Endothelial cell of umbilical vein (primary cell): ENCODE data around the gene IER3. TPM values are rescaled to one million over a fixed set of nuclear protein-coding genes. Genes with fewer than 3 reads are reported as not detected.

Source experiments
- BruUV-seq: library from RNA; stranded (reverse); fragments of 400-500 nt; replicated peaks from 2 replicates; lab custom pipeline; 2021; lab: Mats Ljungman, UMichigan
- CTCF ChIA-PET: fragments of 300-600, 350-600 bp; sonication (Branson Sonifier 250); formaldehyde crosslinking; loops from one replicate; lab custom pipeline; 2021; ENCODE audit warnings: antibody characterized with exemption, inconsistent platforms; lab: Charles Lee
- POLR2A ChIA-PET: fragments of 300-600, 350-600 bp; sonication (Branson Sonifier 250); formaldehyde crosslinking; loops from one replicate; lab custom pipeline; 2021; ENCODE audit warnings: antibody characterized with exemption, inconsistent platforms; lab: Charles Lee
- DNase-seq: peaks from one replicate; pipeline ENCODE4 v3.0.0-alpha.2; 2011; ENCODE audit warnings: low read depth, low spot score
- FAIRE-seq: peaks from 2 replicates; lab custom pipeline; 2011; peaks lifted over from hg19 to GRCh38; lab: Jason Lieb, UNC
- H2AFZ ChIP-seq: 2 replicates; pipeline ENCODE4 v1.6.0; 2012; ENCODE audit warnings: low read depth, low read length, control low read depth, inconsistent platforms
- H3K27ac ChIP-seq: 2 replicates; pipeline ENCODE4 v1.5.1; 2011; ENCODE audit warnings: low read depth, mild to moderate bottlenecking, control low read depth, low read length, moderate library complexity; ENCODE audit not compliant: insufficient read depth
- H3K27me3 ChIP-seq, 2 experiments: 2 replicates each; pipeline versions ENCODE4 v1.6.0 to v1.6.1; 2011; ENCODE audit warnings: low read length in 2 of 2, mixed read lengths in 1 of 2; ENCODE audit not compliant: control insufficient read depth in 2 of 2, insufficient read depth in 2 of 2
- H3K36me3 ChIP-seq, 2 experiments: 2 replicates in 1 of 2; 3 replicates in 1 of 2; pipeline ENCODE4 v1.5.1; 2011; ENCODE audit warnings: low read length in 2 of 2, mild to moderate bottlenecking in 1 of 2, moderate library complexity in 1 of 2; ENCODE audit not compliant: control insufficient read depth in 2 of 2, insufficient read depth in 2 of 2; ENCODE audit errors: extremely low read depth in 1 of 2
- H3K4me1 ChIP-seq: 3 replicates; pipeline ENCODE4 v1.5.1; 2011; ENCODE audit warnings: mild to moderate bottlenecking, low read length; ENCODE audit not compliant: control insufficient read depth, insufficient read depth; ENCODE audit errors: extremely low read depth
- H3K4me2 ChIP-seq: 2 replicates; pipeline ENCODE4 v1.6.1; 2011; ENCODE audit warnings: low read length, control low read depth, mixed read lengths; ENCODE audit not compliant: insufficient read depth
- H3K4me3 ChIP-seq, 3 experiments: fragments of 200-600 bp in 1 of 3; sonication (generic), shearing (Covaris generic) in 1 of 3; replicated peaks in 1 of 3; 2 replicates each; pipeline ENCODE4 v1.5.1; 2011 to 2016; ENCODE audit warnings: control low read depth in 3 of 3, low read length in 3 of 3, mild to moderate bottlenecking in 2 of 3, inconsistent platforms in 1 of 3, low read depth in 1 of 3, moderate library complexity in 1 of 3; ENCODE audit not compliant: insufficient read depth in 1 of 3
- H3K79me2 ChIP-seq: 2 replicates; pipeline ENCODE4 v1.6.0; 2012; ENCODE audit warnings: low read length, inconsistent platforms; ENCODE audit not compliant: control insufficient read depth, insufficient read depth
- H3K9ac ChIP-seq: replicated peaks from 2 replicates; pipeline ENCODE3; 2011; ENCODE audit warnings: low read length, control low read depth; ENCODE audit not compliant: insufficient read depth; ENCODE audit errors: extremely low read depth
- H3K9me1 ChIP-seq: replicated peaks from 3 replicates; pipeline ENCODE4 v1.6.0; 2011; ENCODE audit warnings: mild to moderate bottlenecking, low read length; ENCODE audit not compliant: control insufficient read depth, insufficient read depth; ENCODE audit errors: extremely low read depth
- H3K9me3 ChIP-seq: replicated peaks from 2 replicates; pipeline ENCODE4 v1.5.1; 2012; ENCODE audit warnings: low read length, inconsistent platforms; ENCODE audit not compliant: control insufficient read depth, insufficient read depth
- H4K20me1 ChIP-seq: replicated peaks from 2 replicates; pipeline ENCODE3; 2011; ENCODE audit warnings: mild to moderate bottlenecking, low read length; ENCODE audit not compliant: control insufficient read depth, insufficient read depth; ENCODE audit errors: extremely low read depth
- EZH2 ChIP-seq: IDR thresholded peaks from 2 replicates; pipeline ENCODE4 v1.6.1; 2012; ENCODE audit warnings: borderline replicate concordance, low read depth, mild to moderate bottlenecking, moderate library complexity, low read length, inconsistent platforms; ENCODE audit not compliant: severe bottlenecking
- FOS ChIP-seq: IDR thresholded peaks from 2 replicates; pipeline ENCODE4 v1.6.1; 2011; ENCODE audit warnings: mild to moderate bottlenecking, low read length, moderate library complexity, borderline replicate concordance; ENCODE audit not compliant: insufficient read depth
- GATA2 ChIP-seq: IDR thresholded peaks from 2 replicates; pipeline ENCODE4 v1.7.0; 2011; ENCODE audit warnings: low read depth, mild to moderate bottlenecking, moderate library complexity, mixed read lengths, low read length; ENCODE audit not compliant: insufficient read length, insufficient read depth
- JUN ChIP-seq: IDR thresholded peaks from 2 replicates; pipeline ENCODE4 v1.6.1; 2011; ENCODE audit warnings: borderline replicate concordance, low read depth; ENCODE audit not compliant: insufficient read length, insufficient read depth
- MYC ChIP-seq: IDR thresholded peaks from one replicate; pipeline ENCODE4 v1.6.1; 2011; ENCODE audit warnings: mild to moderate bottlenecking, low read depth, low read length
- POLR2A ChIP-seq: IDR thresholded peaks from 2 replicates; pipeline ENCODE4 v1.6.1; 2012; ENCODE audit warnings: low read depth, mild to moderate bottlenecking, control low read depth, low read length
- POLR2AphosphoS5 ChIP-seq: IDR thresholded peaks from 2 replicates; pipeline ENCODE4 v1.6.1; 2012; ENCODE audit warnings: low read depth, mild to moderate bottlenecking, control low read depth, low read length, moderate library complexity; ENCODE audit not compliant: insufficient read depth
- dilution Hi-C: fragments of 300-500 bp; cut with MboI; formaldehyde crosslinking; loops from one replicate; pipeline ENCODE4 v1.15.0; 2019; ENCODE audit warnings: low sequenced_read_pairs; ENCODE audit not compliant: extremely low pct_ligation_motif_present
- intact Hi-C: fragments of 100-400 bp; cut with micrococcal nuclease; formaldehyde crosslinking; loops from one replicate; pipeline ENCODE4 v1.10.0; 2022
- polyA plus RNA-seq, 4 experiments: library from polyadenylated mRNA; depleted of rRNA in 3 of 4; stranded (reverse) in 3 of 4; unstranded in 1 of 4; fragments of >200 nt; gene quantifications; 2 replicates each; pipeline versions ENCODE4 v1.2.1 to v1.2.3, GENCODE V29; 2011 to 2012; ENCODE audit warnings: missing spikeins in 1 of 4
- total RNA-seq: library from RNA; stranded (reverse); gene quantifications from 2 replicates; pipeline ENCODE4 v1.2.3, GENCODE V29; 2021
- TF ChIP-seq, protein P1 (sequence below), 2 donors: IDR thresholded peaks; 1 replicate in 1 of 2; 2 replicates in 1 of 2; pipeline ENCODE4 v1.5.1; 2011; ENCODE audit warnings: low read length in 2 of 2, mild to moderate bottlenecking in 2 of 2, moderate library complexity in 2 of 2, control low read depth in 1 of 2, inconsistent platforms in 1 of 2, low read depth in 1 of 2; ENCODE audit not compliant: insufficient read depth in 1 of 2; ENCODE audit errors: extremely low read depth in 1 of 2
- TF ChIP-seq, protein P2 (sequence below): IDR thresholded peaks from 2 replicates; pipeline ENCODE4 v1.6.1; 2011; ENCODE audit not compliant: insufficient read depth, insufficient read length

The IER3 gene
- total and polyA plus RNA-seq, 2 donors (not counting 3 experiments of a cell fraction or from before 2014, with no cell fraction given) = 170 to 468 TPM

DNA sequence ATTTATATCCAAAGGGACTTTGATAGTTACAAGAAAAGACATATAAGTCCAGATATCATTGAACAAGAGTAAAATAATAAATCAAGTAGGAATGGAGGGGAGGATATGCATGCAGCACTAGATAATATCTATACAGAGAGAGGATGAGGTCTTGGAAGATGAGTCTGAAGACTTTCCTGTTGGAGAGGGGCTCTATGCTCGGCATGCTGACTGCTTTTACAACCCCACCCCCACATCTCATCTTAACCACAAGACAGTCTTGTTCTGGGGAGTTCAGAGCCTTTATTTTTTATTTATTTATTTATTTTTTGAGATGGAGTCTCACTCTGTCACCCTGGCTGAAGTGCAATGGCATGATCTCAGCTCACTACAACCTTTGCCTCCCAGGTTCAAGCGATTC lies 48.4 kb upstream of the IER3 start:
- ChIA-PET POLR2A (no interaction called here), CTCF (no interaction called here)
- Histone ChIP-seq H3K27ac (no peak overlapping the region), H3K79me2 (no peaks in the 10 kb centered on the region), H3K4me3 (no peak overlapping the region), H3K9me3 (no peaks in the 10 kb centered on the region), H3K27me3 (no peaks in the 10 kb centered on the region), H3K36me3 (no peaks in the 10 kb centered on the region), H3K4me1 (peaks cover 7% of the 10 kb centered on the region), H3K4me2 (no peak overlapping the region), H2AFZ (no peak overlapping the region), H3K9me1 (no peaks in the 10 kb centered on the region), H4K20me1 (no peaks in the 10 kb centered on the region), H3K9ac (no peak overlapping the region)
- no TSS peak for BruUV-seq
- TF ChIP-seq, protein P1, sequence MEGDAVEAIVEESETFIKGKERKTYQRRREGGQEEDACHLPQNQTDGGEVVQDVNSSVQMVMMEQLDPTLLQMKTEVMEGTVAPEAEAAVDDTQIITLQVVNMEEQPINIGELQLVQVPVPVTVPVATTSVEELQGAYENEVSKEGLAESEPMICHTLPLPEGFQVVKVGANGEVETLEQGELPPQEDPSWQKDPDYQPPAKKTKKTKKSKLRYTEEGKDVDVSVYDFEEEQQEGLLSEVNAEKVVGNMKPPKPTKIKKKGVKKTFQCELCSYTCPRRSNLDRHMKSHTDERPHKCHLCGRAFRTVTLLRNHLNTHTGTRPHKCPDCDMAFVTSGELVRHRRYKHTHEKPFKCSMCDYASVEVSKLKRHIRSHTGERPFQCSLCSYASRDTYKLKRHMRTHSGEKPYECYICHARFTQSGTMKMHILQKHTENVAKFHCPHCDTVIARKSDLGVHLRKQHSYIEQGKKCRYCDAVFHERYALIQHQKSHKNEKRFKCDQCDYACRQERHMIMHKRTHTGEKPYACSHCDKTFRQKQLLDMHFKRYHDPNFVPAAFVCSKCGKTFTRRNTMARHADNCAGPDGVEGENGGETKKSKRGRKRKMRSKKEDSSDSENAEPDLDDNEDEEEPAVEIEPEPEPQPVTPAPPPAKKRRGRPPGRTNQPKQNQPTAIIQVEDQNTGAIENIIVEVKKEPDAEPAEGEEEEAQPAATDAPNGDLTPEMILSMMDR (IDR thresholded peaks at IDR 0.05; ENCODE audit: extremely low read depth in 1 of 2, insufficient read depth in 1 of 2, low read depth in 1 of 2, low read length in 2 of 2) = no peak
- no peak for TF ChIP-seq FOS
- no peak for TF ChIP-seq POLR2A
- TF ChIP-seq EZH2 = no peak
- TF ChIP-seq POLR2AphosphoS5 = no peak
- TF ChIP-seq GATA2 = no peak
- TF ChIP-seq JUN = no peak
- TF ChIP-seq MYC = no peak
- TF ChIP-seq, protein P2, sequence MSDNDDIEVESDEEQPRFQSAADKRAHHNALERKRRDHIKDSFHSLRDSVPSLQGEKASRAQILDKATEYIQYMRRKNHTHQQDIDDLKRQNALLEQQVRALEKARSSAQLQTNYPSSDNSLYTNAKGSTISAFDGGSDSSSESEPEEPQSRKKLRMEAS = no peak
- intact Hi-C loops (no loop called here), dilution Hi-C loops (no loop called here)
- FAIRE-seq = no peak
- no peak for DNase-seq
